ENCODE data around the gene PLEKHB1. TPM values are rescaled to one million over a fixed set of nuclear protein-coding genes. Genes with fewer than 3 reads are reported as not detected.

PLEKHB1 gene
- total RNA-seq (2022), result 12.7 and 15.5 TPM in 2 replicates
- percentile 33 among the genes with signal in this experiment for Bru-seq, nascent RNA
- percentile 32 among the genes with signal in this experiment for BruChase-seq, experiment 1, labeled RNA remaining after a 2-hour chase
- BruChase-seq, experiment 2, labeled RNA remaining after a 6-hour chase, result percentile 35 among the genes with signal in this experiment
- long read RNA-seq, transcript PLEKHB1-201 (7 exons, 2,016 nt), result major isoform, 19 of 22 reads
- long read RNA-seq, partial matches to known transcripts, result 0 of 22 reads
- long read RNA-seq, other reads (novel, unspliced or antisense), result 2 of 22 reads

GRCh38 chr11:73645972-73646631 lies at the start of gene PLEKHB1:
TSS of gene PLEKHB1 (plus strand) at chr11:73646581. CDS start at chr11:73646609, 28 bp downstream.
- BruUV-seq (replicated peaks), result no TSS peak
- no peaks in the 10 kb centered on the region for H3K36me3 ChIP-seq (ENCODE audit: control insufficient read depth, insufficient read depth, low read length)
- no peaks in the 10 kb centered on the region for H3K9me3 ChIP-seq
- Mint-ChIP-seq H3K4me3 (ENCODE audit: unreplicated experiment) (peak within 1 kb of the TSS; percentile 78), H3K9me3 (ENCODE audit: unreplicated experiment) (no peaks in the 10 kb centered on the region), H3K27me3 (ENCODE audit: insufficient read depth, unreplicated experiment) (no peaks in the 10 kb centered on the region), H3K36me3 (ENCODE audit: insufficient read depth, unreplicated experiment) (peaks cover 8% of the 10 kb centered on the region), H3K27ac (ENCODE audit: unreplicated experiment) (peak within 1 kb of the TSS; percentile 36), H3K4me1 (ENCODE audit: low read depth, unreplicated experiment) (peaks cover 25% of the 10 kb centered on the region)
- ChIA-PET CTCF (interaction anchor here (1.0 to 3.9 kb wide), 3 partner anchors 17 to 285 kb away, joined by 3 to 19 read pairs (median 3); no protein-coding TSS in a partner anchor), POLR2A (no interaction called here)
- intact Hi-C loops (cut with micrococcal nuclease; ENCODE audit: unreplicated experiment), result no loop called here
- no peak within 1 kb of the TSS; the same call in 1 of the 2 replicates for H3K4me3 ChIP-seq (ENCODE audit: low read depth, low read length)
- no peak for DNase-seq
- TF ChIP-seq CTCF (IDR thresholded peaks at IDR 0.05; ENCODE audit: insufficient read depth in 1 of 2, low read depth in 1 of 2, low read length in 1 of 2, severe bottlenecking in 1 of 2, unreplicated experiment in 1 of 2), result no peak
- H3K4me1 ChIP-seq, result peaks cover 10% of the 10 kb centered on the region; the same call in 1 of the 2 replicates
- H3K27me3 ChIP-seq (replicated peaks; ENCODE audit: control insufficient read depth, insufficient read depth, low read length), result no peaks in the 10 kb centered on the region

- peaks cover 20% of the 10 kb centered on the region for H3K4me1 Mint-ChIP-seq (ENCODE audit: low read depth, unreplicated experiment)
- no peaks in the 10 kb centered on the region for H3K36me3 ChIP-seq (ENCODE audit: control insufficient read depth, insufficient read depth, low read length)
- intact Hi-C loops (cut with micrococcal nuclease; ENCODE audit: unreplicated experiment), result loop anchor here (5.0 to 10.0 kb wide), 2 partner anchors 40 to 193 kb away; no protein-coding TSS in a partner anchor
- H3K9me3 Mint-ChIP-seq (ENCODE audit: unreplicated experiment), result no peaks in the 10 kb centered on the region
- no peaks in the 10 kb centered on the region for H3K36me3 Mint-ChIP-seq (ENCODE audit: insufficient read depth, unreplicated experiment)
- TF ChIP-seq CTCF (IDR thresholded peaks at IDR 0.05; ENCODE audit: insufficient read depth in 1 of 2, low read depth in 1 of 2, low read length in 1 of 2, severe bottlenecking in 1 of 2, unreplicated experiment in 1 of 2), result no peak
- no TSS peak for BruUV-seq (replicated peaks)
- DNase-seq, result peak in 1 of 2 experiments; percentile 7
- 0 out of 2 replicates have a peak, but pooled peaks cover 5% of the 10 kb centered on the region for H3K4me1 ChIP-seq
- peak overlapping the region; percentile 74 for H3K27ac Mint-ChIP-seq (ENCODE audit: unreplicated experiment)
- H3K4me3 ChIP-seq (ENCODE audit: low read depth, low read length), result peak overlapping the region; percentile 88
- no peaks in the 10 kb centered on the region for H3K27me3 Mint-ChIP-seq (ENCODE audit: insufficient read depth, unreplicated experiment)
- H3K4me3 Mint-ChIP-seq (ENCODE audit: unreplicated experiment), result peak overlapping the region; percentile 87
- no peaks in the 10 kb centered on the region for H3K9me3 ChIP-seq
- H3K27me3 ChIP-seq (replicated peaks; ENCODE audit: control insufficient read depth, insufficient read depth, low read length), result no peaks in the 10 kb centered on the region
- POLR2A ChIA-PET, result interaction anchor here (0.7 kb wide), 1 partner anchor 57 kb away, joined by 8 read pairs; no protein-coding TSS in a partner anchor
- CTCF ChIA-PET, result interaction anchor here (0.7 to 1.6 kb wide), 2 partner anchors 119 to 174 kb away, joined by 9 to 10 read pairs; no protein-coding TSS in a partner anchor
Measured at GRCh38 chr11:73597336-73597955, 48.9 kb upstream of the PLEKHB1 start.
